ENCODE results near the gene PODXL. TPM values are rescaled to one million over a fixed set of nuclear protein-coding genes. Genes with fewer than 3 reads are reported as not detected.

The PODXL gene
- total RNA-seq, 1 experiment from 2014 or later = 727 TPM

DNA sequence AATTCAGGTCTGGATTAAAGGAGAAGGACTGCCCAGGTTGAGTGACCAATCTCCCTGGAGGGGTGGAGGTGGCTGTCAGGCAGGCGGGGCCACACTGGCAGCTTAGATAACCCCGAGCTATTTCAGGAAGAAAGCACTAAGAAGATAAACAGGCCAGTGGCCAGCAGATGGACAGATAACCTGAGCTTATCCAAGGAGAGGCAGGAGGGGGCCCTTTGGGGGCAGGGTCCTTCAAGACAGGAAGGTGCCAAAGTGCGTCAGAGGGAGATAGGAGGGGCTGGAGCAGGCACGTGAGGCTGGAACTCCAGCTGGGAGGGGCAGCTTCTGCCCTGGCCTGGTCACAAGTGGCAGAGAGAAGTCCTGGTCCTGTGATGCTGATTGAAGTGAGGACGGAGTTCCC lies 29.8 kb upstream of the PODXL start:
- Histone ChIP-seq H2AK5ac (ENCODE audit: insufficient read length, low read length) (no peak overlapping the region), H2BK5ac (ENCODE audit: insufficient read length, low read length) (no peak overlapping the region), H3K9ac (ENCODE audit: extremely low read depth, insufficient read length, low read length) (no peak overlapping the region), H3K4me1 (ENCODE audit: insufficient read depth, low read length) (no peaks in the 10 kb centered on the region), H3K14ac (ENCODE audit: insufficient read depth, low read length) (no peak overlapping the region), H2BK20ac (ENCODE audit: low read depth, low read length, poor library complexity, severe bottlenecking) (no peak overlapping the region), H4K91ac (ENCODE audit: insufficient read length, low read depth, low read length) (no peak overlapping the region), H3K27ac (ENCODE audit: insufficient read length, low read depth, low read length) (no peak overlapping the region), H3K4ac (ENCODE audit: low read depth, low read length) (no peak overlapping the region), H4K8ac (replicated peaks; ENCODE audit: insufficient read length, low read depth, low read length) (no peak overlapping the region), H3K27me3 (ENCODE audit: insufficient read depth, low read length) (no peaks in the 10 kb centered on the region), H3K79me1 (ENCODE audit: insufficient read depth, low read depth, low read length, poor library complexity, severe bottlenecking) (no peaks in the 10 kb centered on the region), H3K23ac (ENCODE audit: insufficient read length, low read depth, low read length) (no peak overlapping the region), H2AFZ (ENCODE audit: low read length) (no peak overlapping the region), H3K79me2 (ENCODE audit: insufficient read depth, low read length) (no peaks in the 10 kb centered on the region), H2BK15ac (ENCODE audit: low read depth, low read length) (no peak overlapping the region), H3K23me2 (ENCODE audit: insufficient read length, low read depth, low read length, poor library complexity, severe bottlenecking) (no peaks in the 10 kb centered on the region), H2BK12ac (ENCODE audit: insufficient read length, low read depth, low read length) (no peak overlapping the region), H3K9me3 (ENCODE audit: control insufficient read depth, low read depth, low read length) (no peaks in the 10 kb centered on the region), H3K18ac (ENCODE audit: insufficient read length, low read depth, low read length) (no peak overlapping the region), H3K4me2 (ENCODE audit: insufficient read depth, insufficient read length, low read length) (no peak overlapping the region), H3T11ph (ENCODE audit: low read length) (no peak overlapping the region), H2BK120ac (ENCODE audit: low read depth, low read length, poor library complexity, severe bottlenecking) (no peak overlapping the region), H3K56ac (ENCODE audit: insufficient read length, low read depth, low read length) (no peak overlapping the region), H4K20me1 (ENCODE audit: control insufficient read depth, insufficient read depth, insufficient read length) (no peaks in the 10 kb centered on the region), H4K5ac (ENCODE audit: insufficient read length, low read depth, low read length) (no peak overlapping the region)
- peaks cover 7 to 13% of the 10 kb centered on the region in 2 experiments for H3K4me1 Mint-ChIP-seq
- TF ChIP-seq, protein P1, sequence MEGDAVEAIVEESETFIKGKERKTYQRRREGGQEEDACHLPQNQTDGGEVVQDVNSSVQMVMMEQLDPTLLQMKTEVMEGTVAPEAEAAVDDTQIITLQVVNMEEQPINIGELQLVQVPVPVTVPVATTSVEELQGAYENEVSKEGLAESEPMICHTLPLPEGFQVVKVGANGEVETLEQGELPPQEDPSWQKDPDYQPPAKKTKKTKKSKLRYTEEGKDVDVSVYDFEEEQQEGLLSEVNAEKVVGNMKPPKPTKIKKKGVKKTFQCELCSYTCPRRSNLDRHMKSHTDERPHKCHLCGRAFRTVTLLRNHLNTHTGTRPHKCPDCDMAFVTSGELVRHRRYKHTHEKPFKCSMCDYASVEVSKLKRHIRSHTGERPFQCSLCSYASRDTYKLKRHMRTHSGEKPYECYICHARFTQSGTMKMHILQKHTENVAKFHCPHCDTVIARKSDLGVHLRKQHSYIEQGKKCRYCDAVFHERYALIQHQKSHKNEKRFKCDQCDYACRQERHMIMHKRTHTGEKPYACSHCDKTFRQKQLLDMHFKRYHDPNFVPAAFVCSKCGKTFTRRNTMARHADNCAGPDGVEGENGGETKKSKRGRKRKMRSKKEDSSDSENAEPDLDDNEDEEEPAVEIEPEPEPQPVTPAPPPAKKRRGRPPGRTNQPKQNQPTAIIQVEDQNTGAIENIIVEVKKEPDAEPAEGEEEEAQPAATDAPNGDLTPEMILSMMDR (conservative IDR thresholded peaks at IDR 0.05) = no peak
- no peaks in the 10 kb centered on the region for H3K9me3 Mint-ChIP-seq
- DNase-seq = no peak
- no peak overlapping the region for H3K4me3 Mint-ChIP-seq
- no peaks in the 10 kb centered on the region for H3K36me3 Mint-ChIP-seq (ENCODE audit: insufficient read depth in 1 of 3, low read depth in 3 of 3)
- no peak overlapping the region for H3K27ac Mint-ChIP-seq
- H3K27me3 Mint-ChIP-seq (ENCODE audit: low read depth) = no peaks in the 10 kb centered on the region
- no CpG with 5 or more reads among the region's 5 CpGs for WGBS (ENCODE audit: extremely low coverage, insufficient read length, low lambda C conversion rate)
